Stimulated activated CD4-positive, alpha-beta T cell treated with anti-CD3 and anti-CD28 coated beads, Interleukin-4, amount 100 ng/mL, for 1 hour (primary cell): ENCODE data around the gene ABHD6.
A peak's percentile ranks its signal among the peaks of the same experiment; 100 is the strongest.
"Not testable (repeated sequence)": the region's sequence is repeated elsewhere in the genome, so short reads cannot be mapped to it uniquely, and the experiment has no call there.

ENCODE experiments used
- DNase-seq: peaks from one replicate; pipeline ENCODE4 v3.0.0-alpha.2; 2020

Gene ABHD6

DNA sequence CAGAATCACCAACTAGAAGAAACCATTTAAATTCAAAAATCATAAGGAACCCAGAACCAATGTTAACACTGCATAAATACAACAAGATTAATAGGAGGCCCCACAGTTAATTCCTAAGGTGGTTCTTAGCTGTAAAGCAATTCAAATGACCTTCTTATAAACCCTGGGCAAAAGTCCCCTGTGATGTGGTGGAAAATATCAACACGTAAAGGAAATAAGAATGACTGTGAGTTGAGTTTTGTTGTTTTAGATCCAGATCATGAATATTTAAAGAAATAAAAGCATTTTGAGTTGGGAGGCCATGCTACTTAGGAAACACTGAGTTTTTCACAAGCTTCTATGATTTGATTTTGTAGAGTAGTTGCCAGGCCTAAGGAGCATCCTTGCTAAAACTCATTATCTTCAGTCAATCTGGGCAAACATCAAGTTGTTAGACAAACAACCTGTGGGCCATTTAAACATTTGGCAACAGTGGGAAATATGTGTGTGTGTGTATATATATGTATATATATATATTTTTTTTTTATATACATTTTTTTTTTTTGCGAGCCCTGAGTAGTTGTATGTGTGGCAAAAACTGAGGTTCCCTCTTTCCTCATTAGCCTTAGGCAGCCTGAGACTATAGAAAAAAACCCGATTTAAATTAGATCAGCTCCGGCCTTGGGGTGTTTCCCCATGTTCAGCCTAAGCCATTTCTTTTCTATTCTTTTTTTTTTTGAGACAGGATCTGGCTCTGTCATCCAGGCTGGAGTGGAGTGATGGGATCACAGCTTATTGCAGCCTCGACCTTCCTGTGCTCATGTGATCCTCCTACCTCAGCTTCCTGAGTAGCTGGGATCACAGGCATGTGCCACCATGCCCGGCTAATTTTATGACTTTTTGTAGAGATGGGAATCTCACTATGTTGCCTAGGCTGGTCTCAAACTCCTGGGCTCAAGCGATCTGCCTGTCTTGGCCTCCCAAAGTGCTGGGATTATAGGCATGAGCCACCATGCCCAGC lies 87.1 kb downstream of the ABHD6 start:
- no peak for DNase-seq

DNA sequence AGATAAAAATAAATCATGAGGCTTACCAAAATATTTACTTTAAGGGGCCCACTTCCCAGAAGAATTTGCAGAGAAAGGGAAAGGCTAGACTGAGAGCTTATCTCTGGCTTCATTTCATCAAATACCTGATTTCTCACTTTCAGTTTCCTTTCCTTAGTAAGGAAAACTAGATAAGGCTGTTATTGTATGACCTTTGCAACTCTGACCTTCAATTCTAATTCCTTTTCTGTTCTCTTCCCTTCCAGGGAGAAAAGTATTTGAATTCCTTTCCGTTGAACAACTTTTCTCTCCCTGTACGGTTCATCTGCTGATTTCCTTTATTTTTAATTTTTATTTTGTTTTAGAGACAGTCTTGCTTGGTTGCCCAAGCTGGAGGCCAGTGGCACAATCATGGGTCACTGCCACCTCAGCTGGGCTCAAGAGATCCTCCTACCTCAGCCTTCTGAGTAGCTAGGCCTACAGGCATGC lies 88.0 kb downstream of the ABHD6 start:
- DNase-seq = no peak

- no peak for DNase-seq
Measured at GRCh38 chr3:58326267-58326900, 88.8 kb downstream of the ABHD6 start.

DNA sequence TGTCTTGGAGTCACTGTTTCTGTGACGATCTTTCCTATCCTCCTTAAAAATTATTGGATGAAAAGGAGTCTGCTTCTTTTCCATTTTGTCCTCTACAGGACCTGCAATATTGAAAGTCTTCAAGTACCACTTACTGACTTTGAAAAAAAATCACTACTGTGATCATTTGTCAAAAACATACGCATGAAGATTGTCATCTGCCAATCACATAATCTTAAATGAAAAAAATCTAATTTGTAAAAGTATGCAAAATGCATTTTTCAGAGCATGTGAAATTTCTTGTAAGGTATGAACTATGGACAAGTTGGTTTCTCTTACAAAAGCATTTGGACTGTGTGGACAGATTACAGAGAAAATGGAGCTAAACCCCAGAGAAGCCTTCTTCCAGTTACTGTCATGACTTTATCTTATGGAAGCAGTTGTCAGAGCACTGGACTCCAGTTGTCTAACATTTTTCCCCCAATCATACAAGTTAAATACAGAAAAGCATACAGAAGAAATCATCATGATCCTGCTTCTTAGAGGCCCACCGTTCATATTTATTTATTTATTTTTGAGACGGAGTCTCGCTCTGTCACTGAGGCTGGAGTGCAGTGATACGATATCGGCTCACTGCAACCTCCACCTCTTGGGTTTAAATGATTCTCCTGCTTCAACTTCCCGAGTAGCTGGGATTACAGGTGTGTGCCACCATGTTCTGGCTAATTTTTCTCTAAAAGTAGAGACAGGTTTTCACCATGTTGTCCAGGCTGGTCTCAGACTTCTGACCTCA lies 91.7 kb downstream of the ABHD6 start:
- DNase-seq = no peak

- no peak for DNase-seq
Measured at GRCh38 chr3:58329922-58330413, 92.4 kb downstream of the ABHD6 start.

DNA sequence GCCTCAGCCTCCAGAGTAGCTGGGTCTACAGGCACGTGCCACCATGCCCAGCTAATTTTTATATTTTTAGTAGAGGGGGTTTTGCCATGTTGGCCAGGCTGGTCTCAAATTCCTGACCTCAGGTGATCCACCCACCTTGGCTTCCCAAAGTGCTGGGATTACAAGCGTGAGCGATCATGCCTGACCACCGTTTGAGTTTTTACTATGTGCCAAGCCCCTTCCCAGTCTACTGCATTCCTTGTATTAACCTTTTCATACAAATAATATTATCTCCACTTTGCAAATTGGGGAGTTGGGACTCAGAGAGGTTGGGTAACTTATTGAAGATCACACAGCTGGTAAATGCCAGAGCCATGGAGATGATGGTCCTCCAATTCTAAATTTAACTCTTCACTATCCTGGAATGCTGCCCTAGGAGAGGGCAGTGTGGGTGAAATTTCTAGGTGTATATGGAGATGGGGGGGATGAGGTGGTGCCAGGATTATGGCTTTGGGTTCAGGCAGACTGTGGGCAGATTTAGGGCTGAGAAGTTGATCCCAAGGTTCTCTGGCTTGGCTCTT lies 94.1 kb downstream of the ABHD6 start:
- no peak for DNase-seq

GRCh38 chr3:58332575-58333188 lies 95.1 kb downstream of the ABHD6 start, which contains the start of gene PXK:
Gene PXK (plus strand): TSS chr3:58332892. CDS start chr3:58332989, 97 bp downstream.
- peak; percentile 83 for DNase-seq

DNA sequence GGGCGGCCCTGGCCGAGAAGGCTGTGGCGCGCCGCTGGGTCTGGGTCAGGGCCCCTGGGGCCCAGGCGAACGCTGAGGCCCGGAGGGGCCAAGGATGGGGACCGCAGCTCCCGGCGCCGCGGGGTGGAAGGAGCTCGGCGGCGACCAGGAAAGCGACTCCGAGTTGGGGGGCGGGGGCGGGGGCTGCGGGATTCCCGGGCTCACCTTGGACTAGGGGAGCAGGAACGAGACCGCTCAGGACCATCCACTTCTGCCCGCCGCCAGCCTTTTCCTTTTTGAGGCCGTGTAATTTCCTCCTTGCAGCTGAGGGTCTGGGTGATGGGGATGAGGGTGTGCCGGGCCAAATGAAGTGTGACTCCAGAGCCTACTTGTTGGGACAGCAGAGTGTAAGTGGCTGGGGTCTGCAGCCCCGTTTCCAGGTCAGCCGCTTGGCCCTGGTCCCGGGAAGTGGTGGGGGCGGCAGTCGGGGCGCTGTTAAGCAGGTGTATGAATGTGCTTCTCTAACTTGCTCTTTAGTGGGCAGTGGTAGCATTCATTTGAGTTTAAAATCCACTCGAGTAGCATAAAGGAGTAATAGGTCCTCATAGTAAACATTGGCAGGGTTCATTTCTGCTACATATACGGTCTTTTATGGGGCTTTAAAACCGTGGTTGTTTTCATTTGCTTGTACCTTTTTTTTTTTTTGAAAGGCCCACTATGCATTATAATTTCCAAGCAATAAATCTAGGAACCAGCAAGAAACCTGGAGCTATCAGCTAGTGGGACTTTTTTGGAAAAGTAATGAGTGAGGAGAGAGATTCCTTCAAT lies 95.8 kb downstream of the ABHD6 start:
- DNase-seq = peak; percentile 27

GRCh38 chr3:58334013-58334321 lies 96.4 kb downstream of the ABHD6 start:
- DNase-seq = no peak

GRCh38 chr3:58334506-58334884 lies 96.9 kb downstream of the ABHD6 start:
- DNase-seq = no peak

DNA sequence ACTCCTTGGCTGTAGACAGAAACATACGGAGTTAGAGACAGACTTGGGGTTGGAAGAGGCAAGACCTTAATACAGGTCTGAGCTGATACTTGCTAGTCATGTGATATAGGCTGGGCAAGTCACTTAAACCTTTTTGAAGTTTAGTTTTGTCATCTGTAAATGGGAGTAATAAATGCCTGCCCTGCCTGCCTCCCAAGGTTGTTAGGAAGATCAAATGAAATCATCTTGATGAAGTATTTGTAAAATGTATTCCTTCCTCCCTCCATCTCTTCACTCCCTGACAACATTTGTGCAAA lies 98.0 kb downstream of the ABHD6 start:
- no peak for DNase-seq

DNA sequence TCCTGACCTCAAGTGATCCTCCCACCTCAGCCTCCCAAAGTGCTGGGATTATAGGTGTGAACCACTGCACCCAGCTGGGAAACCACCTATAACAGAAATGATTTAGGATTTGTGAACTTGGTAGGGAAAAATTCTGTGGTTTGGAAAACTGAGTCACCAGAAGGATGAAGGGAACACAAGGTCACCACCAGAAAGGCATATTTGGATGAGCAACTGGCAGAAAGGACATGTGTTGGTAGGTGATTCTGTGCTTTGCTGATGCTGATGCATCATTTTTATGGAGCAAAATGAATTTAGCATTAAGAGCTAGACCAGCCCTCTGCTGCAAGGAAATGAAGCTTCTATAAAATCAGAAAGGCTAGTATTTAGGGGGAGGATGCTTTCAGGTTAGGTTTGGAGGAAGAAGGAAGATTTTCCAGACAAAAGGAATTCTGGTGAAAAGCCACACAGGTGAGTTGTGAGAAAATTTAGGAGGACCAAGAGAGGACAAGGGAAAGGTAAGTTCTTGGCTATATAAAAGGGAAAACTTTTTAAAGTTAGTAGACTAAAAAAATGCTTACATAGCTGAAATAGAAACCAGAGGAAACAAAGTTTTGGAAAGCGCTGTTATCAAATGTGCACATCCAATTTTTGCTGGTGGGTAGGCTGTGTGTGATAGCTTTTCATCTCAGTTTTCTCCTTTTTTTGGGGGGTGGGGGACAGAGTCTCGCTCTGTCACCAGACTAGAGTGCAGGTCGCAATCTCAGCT lies 98.7 kb downstream of the ABHD6 start:
- DNase-seq = no peak

- no peak for DNase-seq
Measured at GRCh38 chr3:58337190-58337589, 99.6 kb downstream of the ABHD6 start.

- not testable (repeated sequence) for DNase-seq
Measured at GRCh38 chr3:58339146-58339545, 101.6 kb downstream of the ABHD6 start.

DNA sequence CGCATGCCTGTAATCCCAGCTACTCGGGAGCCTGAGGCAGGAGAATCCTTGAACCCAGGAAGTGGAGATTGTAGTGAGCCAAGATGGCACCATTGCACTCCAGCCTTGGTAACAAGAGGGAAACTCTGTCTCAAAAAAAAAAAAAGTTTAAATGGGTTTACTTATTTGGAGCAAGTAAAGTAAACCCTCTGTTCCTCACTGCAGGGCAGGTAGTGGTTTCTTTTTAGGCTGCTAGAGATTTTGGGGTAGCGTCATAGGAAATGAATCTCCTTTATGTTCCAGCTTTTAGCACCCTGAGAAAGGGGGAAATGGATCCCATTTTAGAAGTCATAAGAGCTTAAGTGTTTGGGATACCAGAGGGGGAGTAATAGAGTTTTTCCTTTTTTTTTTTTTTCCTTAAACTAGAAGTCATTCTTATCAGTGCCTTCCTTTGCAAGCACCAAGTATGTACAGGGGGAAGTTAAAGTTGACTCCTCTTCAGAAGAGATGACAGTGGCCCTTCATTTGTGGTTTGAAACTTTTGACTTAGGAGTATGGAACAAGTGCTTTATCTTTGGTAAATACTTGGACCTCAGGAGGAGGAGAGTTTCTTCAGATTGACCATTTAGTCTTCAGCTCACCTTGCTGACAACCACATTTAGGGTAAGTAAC lies 103.1 kb downstream of the ABHD6 start:
- DNase-seq = no peak

DNA sequence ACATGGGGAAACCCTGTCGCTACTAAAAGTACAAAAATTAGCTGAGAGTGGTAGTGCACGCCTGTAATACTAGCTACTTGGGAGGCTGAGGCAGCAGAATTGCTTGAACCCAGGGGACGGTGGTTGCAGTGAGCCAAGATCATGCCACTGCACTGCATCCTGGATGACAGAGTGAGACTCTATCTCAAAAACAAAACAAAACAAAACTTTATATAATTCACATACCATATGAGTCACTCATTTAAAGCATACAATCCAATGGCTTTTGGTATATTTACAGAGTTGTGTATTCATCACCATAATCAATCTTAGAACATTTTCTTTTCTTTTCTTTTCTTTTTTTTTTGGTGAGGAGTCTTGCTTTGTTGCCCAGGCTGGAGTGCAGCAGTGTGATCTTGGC lies 103.8 kb downstream of the ABHD6 start:
- no peak for DNase-seq

DNA sequence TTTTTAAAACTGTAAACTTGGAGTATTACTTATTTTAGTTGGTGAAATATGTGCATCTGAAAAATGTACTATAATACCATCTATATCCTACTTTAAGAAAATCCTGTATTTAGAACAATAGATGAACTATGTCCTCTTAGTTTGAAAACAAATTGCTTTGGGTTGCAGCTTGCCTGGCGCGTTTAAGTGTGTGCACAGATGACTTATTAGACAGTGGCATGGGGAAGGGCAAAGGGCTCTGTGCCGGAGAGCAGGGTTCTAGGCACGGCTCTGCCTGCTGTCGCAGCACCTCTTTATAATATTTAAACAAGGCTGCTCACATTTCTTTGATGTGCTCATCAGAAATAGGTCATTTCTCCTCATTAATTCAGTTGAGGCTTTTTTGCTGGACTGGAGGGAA lies 105.1 kb downstream of the ABHD6 start:
- DNase-seq = no peak
